RWPE2 (cell line): ENCODE measurements around the gene CNTNAP2.

Experiments used
- ATAC-seq: fragments of 200-7000 bp; cut with Tn5 transposase; 3 replicates; pipeline ENCODE4 v1.9.1; 2021; ENCODE audit warnings: low read depth
- DNase-seq: peaks from one replicate; pipeline ENCODE4 v3.0.0-alpha.2; 2020; ENCODE audit warnings: low spot score
- H3K27ac ChIP-seq: fragments of 450-650 bp; 2 replicates; pipeline ENCODE4 v1.5.1; 2017; ENCODE audit warnings: mild to moderate bottlenecking; ENCODE audit not compliant: poor library complexity, severe bottlenecking
- H3K27me3 ChIP-seq: fragments of 250-450 bp; sonication (Bioruptor Pico); 2 replicates; pipeline ENCODE4 v1.5.1; 2021; ENCODE audit warnings: mild to moderate bottlenecking, moderate library complexity; ENCODE audit not compliant: insufficient read depth, poor library complexity, severe bottlenecking
- H3K36me3 ChIP-seq: fragments of 250-450 bp; sonication (Bioruptor Pico); 2 replicates; pipeline ENCODE4 v1.5.1; 2020; ENCODE audit warnings: low read depth, mild to moderate bottlenecking, moderate library complexity
- H3K4me1 ChIP-seq: fragments of 250-450 bp; sonication (Bioruptor Pico); 2 replicates; pipeline ENCODE4 v1.5.1; 2021; ENCODE audit warnings: mild to moderate bottlenecking, moderate library complexity; ENCODE audit not compliant: insufficient read depth, poor library complexity, severe bottlenecking
- H3K4me3 ChIP-seq: fragments of 250-450 bp; sonication (Bioruptor Pico); 2 replicates; pipeline ENCODE4 v1.5.1; 2021; ENCODE audit warnings: mild to moderate bottlenecking, moderate library complexity; ENCODE audit not compliant: severe bottlenecking
- H3K9me3 ChIP-seq: fragments of 250-450 bp; sonication (Bioruptor Pico); 2 replicates; pipeline ENCODE4 v1.5.1; 2021; ENCODE audit warnings: mild to moderate bottlenecking, moderate library complexity; ENCODE audit not compliant: severe bottlenecking
- TF ChIP-seq, protein P1 (sequence below): fragments of 450-650 bp; IDR thresholded peaks from one replicate; pipeline ENCODE4 v1.5.1; 2017; ENCODE audit warnings: mild to moderate bottlenecking, moderate library complexity; ENCODE audit not compliant: poor library complexity, severe bottlenecking

Gene CNTNAP2

DNA sequence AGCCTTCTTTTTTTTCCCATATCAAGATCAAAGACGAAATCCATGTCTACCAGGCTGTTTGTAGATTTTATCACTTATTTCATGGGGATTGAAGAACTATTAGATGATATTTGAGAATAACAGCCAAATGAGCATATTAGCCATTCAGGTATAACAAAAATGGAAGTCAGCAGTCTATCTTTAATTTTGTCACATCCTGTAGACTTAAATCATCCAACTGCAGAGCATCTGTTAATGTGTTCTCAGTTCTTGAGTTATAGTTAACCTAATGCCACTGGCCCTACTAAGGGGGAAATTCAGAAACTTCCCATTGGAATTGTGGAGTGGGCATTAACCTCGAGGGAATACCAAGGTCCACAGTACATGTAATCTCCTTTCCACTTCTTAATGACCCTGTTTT lies 380.1 kb downstream of the CNTNAP2 start:
- no peak for DNase-seq
- no peaks in the 10 kb centered on the region for H3K27me3 ChIP-seq
- H3K4me3 ChIP-seq = no peak overlapping the region
- H3K27ac ChIP-seq = no peak overlapping the region
- H3K4me1 ChIP-seq = no peaks in the 10 kb centered on the region
- no peak for ATAC-seq
- no peaks in the 10 kb centered on the region for H3K9me3 ChIP-seq
- no peaks in the 10 kb centered on the region for H3K36me3 ChIP-seq
- TF ChIP-seq, protein P1, sequence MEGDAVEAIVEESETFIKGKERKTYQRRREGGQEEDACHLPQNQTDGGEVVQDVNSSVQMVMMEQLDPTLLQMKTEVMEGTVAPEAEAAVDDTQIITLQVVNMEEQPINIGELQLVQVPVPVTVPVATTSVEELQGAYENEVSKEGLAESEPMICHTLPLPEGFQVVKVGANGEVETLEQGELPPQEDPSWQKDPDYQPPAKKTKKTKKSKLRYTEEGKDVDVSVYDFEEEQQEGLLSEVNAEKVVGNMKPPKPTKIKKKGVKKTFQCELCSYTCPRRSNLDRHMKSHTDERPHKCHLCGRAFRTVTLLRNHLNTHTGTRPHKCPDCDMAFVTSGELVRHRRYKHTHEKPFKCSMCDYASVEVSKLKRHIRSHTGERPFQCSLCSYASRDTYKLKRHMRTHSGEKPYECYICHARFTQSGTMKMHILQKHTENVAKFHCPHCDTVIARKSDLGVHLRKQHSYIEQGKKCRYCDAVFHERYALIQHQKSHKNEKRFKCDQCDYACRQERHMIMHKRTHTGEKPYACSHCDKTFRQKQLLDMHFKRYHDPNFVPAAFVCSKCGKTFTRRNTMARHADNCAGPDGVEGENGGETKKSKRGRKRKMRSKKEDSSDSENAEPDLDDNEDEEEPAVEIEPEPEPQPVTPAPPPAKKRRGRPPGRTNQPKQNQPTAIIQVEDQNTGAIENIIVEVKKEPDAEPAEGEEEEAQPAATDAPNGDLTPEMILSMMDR = no peak

DNA sequence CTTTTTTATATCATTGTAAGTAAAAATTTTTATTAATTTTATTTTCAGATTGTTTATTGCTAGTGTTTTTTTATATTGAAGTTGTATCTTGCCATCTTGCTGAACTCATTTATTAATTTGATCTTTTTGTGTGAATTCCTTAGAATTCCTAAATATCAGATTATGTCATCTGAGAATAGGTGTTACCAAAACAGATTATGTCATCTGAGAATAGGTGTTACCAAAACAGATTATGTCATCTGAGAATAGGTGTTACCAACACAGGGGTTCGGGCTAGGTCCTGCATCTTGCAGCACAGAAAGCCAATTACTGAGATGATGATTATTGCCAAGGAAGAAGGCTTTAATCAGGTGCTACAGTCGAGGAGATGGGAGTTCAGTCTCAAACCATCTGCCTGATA lies 383.4 kb downstream of the CNTNAP2 start:
- H3K9me3 ChIP-seq = no peaks in the 10 kb centered on the region
- ATAC-seq (no peak), DNase-seq (no peak)
- no peaks in the 10 kb centered on the region for H3K4me1 ChIP-seq
- H3K27me3 ChIP-seq = no peaks in the 10 kb centered on the region
- TF ChIP-seq, protein P1 = no peak
- H3K27ac ChIP-seq = no peak overlapping the region
- H3K36me3 ChIP-seq = no peaks in the 10 kb centered on the region
- H3K4me3 ChIP-seq = no peak overlapping the region

DNA sequence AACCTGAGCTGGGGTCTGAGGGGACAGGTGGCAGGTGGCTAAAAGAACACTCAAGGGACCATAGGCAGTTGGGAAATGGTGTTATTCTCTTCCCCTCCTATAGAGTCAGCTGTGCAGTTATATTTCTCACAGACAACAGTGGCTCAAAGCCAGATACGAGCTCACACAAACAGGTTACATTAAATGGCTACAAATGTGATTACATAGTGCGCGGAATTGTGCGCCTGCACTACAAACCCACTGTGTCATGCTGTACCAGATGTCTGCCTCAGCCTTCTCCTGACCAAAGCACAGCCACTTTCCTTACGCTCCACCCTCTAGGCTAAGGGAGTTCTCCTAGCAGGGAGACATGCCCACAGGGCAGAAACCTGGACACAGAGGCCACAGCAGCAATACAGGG lies 387.2 kb downstream of the CNTNAP2 start:
- Histone ChIP-seq H3K9me3 (peaks cover 2% of the 10 kb centered on the region), H3K4me3 (no peak overlapping the region)

DNA sequence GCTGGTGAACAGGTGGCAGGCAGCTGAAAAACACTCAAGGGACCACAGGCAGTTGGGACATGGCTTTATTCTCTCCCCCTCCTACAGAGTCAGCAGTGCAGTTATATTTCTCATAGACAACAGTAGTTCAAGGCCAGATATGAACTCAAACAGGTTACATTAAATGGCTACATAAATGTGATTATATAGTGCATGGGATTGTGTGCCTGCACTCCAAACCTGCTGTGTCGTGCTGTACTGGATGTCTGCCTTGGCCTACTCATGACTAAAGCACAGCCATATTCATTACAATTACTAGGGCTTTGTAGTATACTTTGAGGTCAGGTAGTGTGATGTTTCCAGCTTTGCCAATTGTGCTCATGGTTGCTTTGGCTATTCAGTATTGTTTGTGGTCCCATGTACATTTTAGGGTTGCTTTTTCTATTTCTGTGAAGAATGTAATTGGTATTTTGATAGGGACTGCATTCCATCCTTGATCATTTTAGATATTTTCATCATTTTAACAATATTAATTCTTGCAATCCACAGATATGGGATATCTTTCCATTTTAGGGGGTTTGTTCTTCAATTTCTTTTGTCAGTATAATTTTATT lies 393.6 kb downstream of the CNTNAP2 start:
- no peak for DNase-seq
- Histone ChIP-seq H3K4me3 (no peak overlapping the region), H3K27ac (no peak overlapping the region), H3K4me1 (no peaks in the 10 kb centered on the region), H3K9me3 (peaks cover 12% of the 10 kb centered on the region), H3K27me3 (no peaks in the 10 kb centered on the region), H3K36me3 (no peaks in the 10 kb centered on the region)
- TF ChIP-seq, protein P1 = no peak
- no peak for ATAC-seq

More for the DNA sequence above, 387.2 kb downstream of the CNTNAP2 start:
- DNase-seq (no peak), ATAC-seq (no peak)
- H3K36me3 ChIP-seq = no peaks in the 10 kb centered on the region
- no peaks in the 10 kb centered on the region for H3K4me1 ChIP-seq
- H3K27me3 ChIP-seq = no peaks in the 10 kb centered on the region
- no peak overlapping the region for H3K27ac ChIP-seq
- TF ChIP-seq, protein P1 = no peak

DNA sequence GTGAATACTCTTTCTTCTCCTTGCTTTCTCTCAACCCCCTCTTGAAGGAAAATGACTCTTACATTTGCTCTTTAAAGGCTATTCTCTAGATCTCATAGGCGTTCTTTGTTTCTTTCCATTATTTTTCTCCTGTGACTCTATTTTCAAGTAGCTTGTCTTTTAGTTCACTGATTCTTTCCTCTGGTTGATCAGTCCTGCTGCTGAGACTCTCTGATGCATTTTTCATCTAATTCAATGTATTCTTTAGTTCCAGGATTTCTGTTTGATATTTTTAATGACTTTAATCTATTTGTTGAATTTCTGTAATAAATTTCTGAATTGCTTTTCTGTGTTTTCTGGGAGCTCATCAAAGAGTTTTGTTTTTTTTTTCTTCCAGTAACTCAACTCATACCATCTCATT lies 397.7 kb downstream of the CNTNAP2 start:
- H3K27me3 ChIP-seq = no peaks in the 10 kb centered on the region
- H3K27ac ChIP-seq = no peak overlapping the region
- H3K4me3 ChIP-seq = no peak overlapping the region
- DNase-seq (no peak), ATAC-seq (no peak)
- no peaks in the 10 kb centered on the region for H3K4me1 ChIP-seq
- H3K36me3 ChIP-seq = no peaks in the 10 kb centered on the region
- TF ChIP-seq, protein P1 = no peak
- peaks cover 10% of the 10 kb centered on the region for H3K9me3 ChIP-seq
